Neural crest cell (in vitro differentiated cells): ENCODE data around the gene RAB8A. TPM values are rescaled to one million over a fixed set of nuclear protein-coding genes. Genes with fewer than 3 reads are reported as not detected.
A peak's percentile ranks its signal among the peaks of the same experiment; 100 is the strongest.

Source experiments
- DNase-seq: peaks from one replicate; pipeline ENCODE4 v3.0.0; 2021; ENCODE audit warnings: low read depth, mixed read lengths, low spot score
- H3K27ac Mint-ChIP-seq: one replicate; pipeline ENCODE4 v1.8.0; 2021; ENCODE audit warnings: mild to moderate bottlenecking, mixed read lengths; ENCODE audit not compliant: unreplicated experiment
- H3K27me3 Mint-ChIP-seq: 2 replicates; pipeline ENCODE4 v1.8.0; 2021; ENCODE audit warnings: low read depth, mild to moderate bottlenecking, mixed read lengths
- H3K36me3 Mint-ChIP-seq: 2 replicates; pipeline ENCODE4 v1.8.0; 2021; ENCODE audit warnings: low read depth, mild to moderate bottlenecking, mixed read lengths
- H3K4me1 Mint-ChIP-seq: 2 replicates; pipeline ENCODE4 v1.8.0; 2021; ENCODE audit warnings: mixed read lengths
- H3K4me3 Mint-ChIP-seq: one replicate; pipeline ENCODE4 v1.8.0; 2021; ENCODE audit warnings: mild to moderate bottlenecking, mixed read lengths
- H3K9me3 Mint-ChIP-seq: 2 replicates; pipeline ENCODE4 v1.8.0; 2021; ENCODE audit warnings: mixed read lengths
- total RNA-seq: library from RNA; stranded (reverse); gene quantifications from 2 replicates; pipeline ENCODE4 v1.2.1, GENCODE V29; 2021
- TF ChIP-seq, protein P1 (sequence below): fragments of 200-600 bp; sonication (generic); conservative IDR thresholded peaks from 2 replicates; pipeline ENCODE4 v1.5.0; 2021; ENCODE audit warnings: antibody characterized with exemption, mild to moderate bottlenecking

Gene RAB8A
- total RNA-seq, 1 donor from 2014 or later = 88.9 TPM

DNA sequence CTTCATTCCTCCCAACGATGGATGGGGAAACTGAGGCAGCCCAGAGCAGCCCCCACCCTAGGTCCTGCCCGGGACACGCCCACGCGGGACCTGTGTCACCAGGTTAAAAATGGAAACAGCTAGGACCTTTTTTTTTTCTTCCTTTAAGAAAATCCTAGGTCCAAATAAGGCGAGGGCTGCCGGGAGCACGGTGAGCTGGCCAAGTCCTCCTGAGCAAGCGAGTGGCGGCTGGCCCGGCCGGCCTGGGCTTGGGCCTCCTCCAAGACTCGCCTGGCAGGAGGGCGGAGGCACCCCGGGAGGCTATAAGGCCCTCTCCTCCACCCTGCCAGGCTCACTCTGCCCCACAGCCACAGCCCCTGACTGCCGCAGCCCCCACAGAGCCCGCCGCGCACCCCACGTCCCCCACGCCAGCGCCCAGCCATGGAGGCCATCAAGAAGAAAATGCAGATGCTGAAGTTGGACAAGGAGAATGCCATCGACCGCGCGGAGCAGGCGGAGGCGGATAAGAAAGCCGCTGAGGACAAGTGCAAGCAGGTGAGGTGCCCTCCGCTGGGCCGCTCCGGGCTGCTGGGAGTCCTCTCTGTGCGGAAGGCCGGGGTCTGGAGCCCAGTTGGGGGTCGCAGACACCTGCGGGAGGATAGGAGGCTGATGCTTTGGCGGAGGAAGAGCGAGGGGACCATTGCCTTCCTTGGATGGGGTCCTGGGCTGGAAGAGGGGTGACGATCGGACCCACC, 44.3 kb upstream of the RAB8A start:
- peaks cover 22% of the 10 kb centered on the region for H3K4me1 Mint-ChIP-seq

DNA sequence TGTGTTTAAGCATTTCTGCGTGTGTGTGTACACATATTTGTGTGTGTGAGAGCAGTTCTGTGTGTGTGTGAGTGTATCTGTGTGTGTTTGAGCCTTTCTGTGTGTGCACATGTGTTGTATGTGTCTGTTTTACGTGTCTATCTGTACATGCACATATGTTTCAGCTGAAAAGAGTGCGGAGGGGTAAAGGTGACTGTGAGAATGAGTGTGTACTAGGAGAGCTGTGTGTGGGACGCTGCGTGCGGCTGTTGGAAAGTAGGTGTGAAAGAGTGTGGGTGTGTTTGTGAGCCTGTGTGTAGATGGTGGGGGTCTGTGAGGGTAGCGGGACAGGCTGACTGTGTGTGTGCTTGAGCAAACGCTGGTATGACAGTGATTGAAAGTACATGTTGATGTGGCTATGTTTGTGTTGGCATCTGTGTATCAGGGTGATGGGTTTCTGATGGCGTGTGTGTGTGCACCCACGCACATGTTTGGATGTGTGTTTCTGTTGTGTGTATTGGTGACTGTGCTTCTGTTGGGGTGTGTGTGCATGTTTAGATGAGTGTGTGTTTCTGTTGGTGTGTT, 42.9 kb upstream of the RAB8A start:
- peaks cover 30% of the 10 kb centered on the region for H3K4me1 Mint-ChIP-seq
- TF ChIP-seq, protein P1, sequence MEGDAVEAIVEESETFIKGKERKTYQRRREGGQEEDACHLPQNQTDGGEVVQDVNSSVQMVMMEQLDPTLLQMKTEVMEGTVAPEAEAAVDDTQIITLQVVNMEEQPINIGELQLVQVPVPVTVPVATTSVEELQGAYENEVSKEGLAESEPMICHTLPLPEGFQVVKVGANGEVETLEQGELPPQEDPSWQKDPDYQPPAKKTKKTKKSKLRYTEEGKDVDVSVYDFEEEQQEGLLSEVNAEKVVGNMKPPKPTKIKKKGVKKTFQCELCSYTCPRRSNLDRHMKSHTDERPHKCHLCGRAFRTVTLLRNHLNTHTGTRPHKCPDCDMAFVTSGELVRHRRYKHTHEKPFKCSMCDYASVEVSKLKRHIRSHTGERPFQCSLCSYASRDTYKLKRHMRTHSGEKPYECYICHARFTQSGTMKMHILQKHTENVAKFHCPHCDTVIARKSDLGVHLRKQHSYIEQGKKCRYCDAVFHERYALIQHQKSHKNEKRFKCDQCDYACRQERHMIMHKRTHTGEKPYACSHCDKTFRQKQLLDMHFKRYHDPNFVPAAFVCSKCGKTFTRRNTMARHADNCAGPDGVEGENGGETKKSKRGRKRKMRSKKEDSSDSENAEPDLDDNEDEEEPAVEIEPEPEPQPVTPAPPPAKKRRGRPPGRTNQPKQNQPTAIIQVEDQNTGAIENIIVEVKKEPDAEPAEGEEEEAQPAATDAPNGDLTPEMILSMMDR = no peak
- H3K4me3 Mint-ChIP-seq = no peak overlapping the region
- H3K9me3 Mint-ChIP-seq = no peaks in the 10 kb centered on the region
- DNase-seq = no peak
- H3K27me3 Mint-ChIP-seq = no peaks in the 10 kb centered on the region
- no peaks in the 10 kb centered on the region for H3K36me3 Mint-ChIP-seq
- no peak overlapping the region for H3K27ac Mint-ChIP-seq

More for the DNA sequence above, 44.3 kb upstream of the RAB8A start:
- Mint-ChIP-seq H3K9me3 (peaks cover 5% of the 10 kb centered on the region), H3K36me3 (no peaks in the 10 kb centered on the region), H3K27ac (no peak overlapping the region), H3K4me3 (no peak overlapping the region), H3K27me3 (no peaks in the 10 kb centered on the region)
- TF ChIP-seq, protein P1 = no peak
- DNase-seq = no peak

DNA sequence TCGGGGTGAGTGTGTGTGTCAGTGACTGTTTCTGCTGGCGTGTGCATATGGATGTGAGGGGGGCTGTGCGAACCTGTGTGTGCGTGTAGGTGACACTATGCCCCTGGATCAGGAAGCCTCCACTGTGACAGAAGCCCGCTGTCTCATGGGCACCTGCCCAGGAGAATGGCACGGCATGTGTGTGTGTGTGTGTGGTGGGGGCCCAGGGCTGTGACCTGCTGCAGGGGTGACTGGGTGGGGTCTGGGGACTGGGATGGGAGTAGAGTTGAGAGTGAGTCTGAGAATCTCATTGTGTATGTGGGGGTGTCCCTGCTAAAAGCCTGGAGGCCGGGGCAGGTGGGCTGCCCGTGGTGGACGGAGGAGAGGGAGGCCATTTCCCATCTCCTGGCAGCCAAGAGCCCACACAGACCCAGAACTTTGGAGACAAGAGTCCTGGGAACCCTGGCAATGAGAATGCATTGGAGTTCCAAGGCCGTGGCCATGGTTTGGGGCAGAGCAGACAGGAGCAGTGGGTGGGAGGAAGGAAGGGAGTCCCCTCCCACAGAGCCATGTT, 41.8 kb upstream of the RAB8A start:
- no peak for DNase-seq
- Mint-ChIP-seq H3K36me3 (no peaks in the 10 kb centered on the region), H3K9me3 (no peaks in the 10 kb centered on the region), H3K27ac (no peak overlapping the region), H3K4me1 (peaks cover 35% of the 10 kb centered on the region), H3K4me3 (no peak overlapping the region), H3K27me3 (no peaks in the 10 kb centered on the region)
- TF ChIP-seq, protein P1 = no peak

DNA sequence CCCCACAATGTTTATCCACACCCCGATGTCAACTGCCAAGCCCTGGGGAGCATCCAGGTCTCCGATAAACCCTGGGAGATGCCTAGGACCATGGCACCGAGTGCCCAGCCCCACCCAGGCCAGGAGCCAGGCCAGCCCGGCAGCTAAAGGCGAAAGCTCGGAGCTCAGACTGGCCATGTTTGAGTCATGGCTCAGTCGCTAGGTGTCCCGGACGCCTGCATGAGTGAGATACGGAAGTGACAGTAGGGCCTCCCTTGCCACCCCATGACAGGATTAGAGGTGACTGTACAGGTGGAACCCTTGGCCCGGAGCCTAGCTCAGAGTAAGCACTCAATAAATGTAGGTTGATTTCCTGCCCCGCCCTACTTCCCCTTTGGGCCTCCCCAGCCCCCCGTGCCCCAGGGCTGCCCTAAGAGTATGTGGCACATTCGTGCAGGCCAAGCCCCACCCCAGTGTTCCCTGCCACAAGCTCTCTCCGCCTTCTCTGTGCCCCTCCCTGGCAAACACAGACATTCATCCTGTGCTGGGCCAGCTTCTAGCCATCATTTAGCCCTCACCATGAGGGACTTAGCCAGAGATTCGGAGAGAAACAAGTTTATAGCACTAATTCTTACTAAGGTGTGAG, 41.2 kb upstream of the RAB8A start:
- no peaks in the 10 kb centered on the region for H3K27me3 Mint-ChIP-seq
- H3K9me3 Mint-ChIP-seq = no peaks in the 10 kb centered on the region
- H3K4me3 Mint-ChIP-seq = no peak overlapping the region
- TF ChIP-seq, protein P1 = no peak
- no peak overlapping the region for H3K27ac Mint-ChIP-seq
- no peaks in the 10 kb centered on the region for H3K36me3 Mint-ChIP-seq
- DNase-seq = no peak
- peaks cover 38% of the 10 kb centered on the region for H3K4me1 Mint-ChIP-seq

DNA sequence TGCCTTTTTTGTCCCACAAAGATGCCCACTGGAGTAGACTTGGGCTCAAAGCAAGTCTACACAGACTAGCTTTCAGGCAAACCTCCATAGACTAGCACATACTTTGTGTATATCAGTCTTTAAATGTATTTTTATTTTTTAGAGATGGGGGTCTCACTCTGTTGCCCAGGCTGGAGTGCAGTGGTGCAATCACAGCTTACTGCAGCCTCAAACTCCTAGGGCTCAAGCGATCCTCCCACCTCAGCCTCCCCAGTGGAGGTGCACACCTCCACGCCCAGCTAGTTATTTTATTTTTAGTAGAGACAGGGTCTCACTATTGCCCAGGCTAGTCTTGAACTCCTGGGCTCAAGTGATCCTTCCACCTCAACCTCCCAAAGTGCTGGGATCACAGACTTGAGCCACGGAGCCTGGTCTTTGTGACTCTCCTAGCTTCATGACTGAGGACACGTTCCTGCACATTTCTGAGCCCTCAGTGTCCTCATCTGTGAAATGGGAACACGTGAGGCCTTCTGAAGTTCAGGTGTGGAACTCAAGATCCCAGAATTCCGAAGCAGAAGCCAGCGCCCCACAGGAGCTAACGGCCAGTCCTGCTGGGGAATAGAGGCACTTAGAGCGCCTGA, 40.5 kb upstream of the RAB8A start:
- H3K27ac Mint-ChIP-seq = peak overlapping the region; percentile 45
- H3K9me3 Mint-ChIP-seq = no peaks in the 10 kb centered on the region
- no peaks in the 10 kb centered on the region for H3K36me3 Mint-ChIP-seq
- no peaks in the 10 kb centered on the region for H3K27me3 Mint-ChIP-seq
- TF ChIP-seq, protein P1 = no peak
- peak overlapping the region; percentile 11 for H3K4me3 Mint-ChIP-seq
- peaks cover 39% of the 10 kb centered on the region for H3K4me1 Mint-ChIP-seq
- DNase-seq = no peak
